Effector memory CD4-positive, alpha-beta T cell (primary cell): ENCODE data around the gene VIP.

Experiments used
- DNase-seq, 3 donors: peaks; one replicate each; pipeline ENCODE4 v3.0.0-alpha.2; 2020
- H3K27ac ChIP-seq: 2 replicates; pipeline ENCODE4 v1.7.0; 2013; ENCODE audit warnings: mild to moderate bottlenecking, low read length, moderate library complexity; ENCODE audit not compliant: insufficient read depth, poor library complexity, severe bottlenecking
- H3K27me3 ChIP-seq: replicated peaks from 2 replicates; pipeline ENCODE4 v1.7.0; 2013; ENCODE audit warnings: mild to moderate bottlenecking, low read length; ENCODE audit not compliant: insufficient read depth, control insufficient read depth, poor library complexity, severe bottlenecking
- H3K36me3 ChIP-seq: 2 replicates; pipeline ENCODE4 v1.7.0; 2013; ENCODE audit warnings: mild to moderate bottlenecking, low read length, moderate library complexity; ENCODE audit not compliant: control insufficient read depth, insufficient read depth
- H3K4me1 ChIP-seq: 2 replicates; pipeline ENCODE4 v1.7.0; 2013; ENCODE audit warnings: low read length, mild to moderate bottlenecking; ENCODE audit not compliant: control insufficient read depth, insufficient read depth, poor library complexity, severe bottlenecking
- H3K4me3 ChIP-seq: 2 replicates; pipeline ENCODE4 v1.7.0; 2013; ENCODE audit warnings: low read length, low read depth, mild to moderate bottlenecking; ENCODE audit not compliant: insufficient read depth, poor library complexity, severe bottlenecking
- H3K9me3 ChIP-seq: 2 replicates; pipeline ENCODE4 v1.7.0; 2013; ENCODE audit warnings: mild to moderate bottlenecking, low read length, moderate library complexity; ENCODE audit not compliant: control insufficient read depth

Gene VIP

DNA sequence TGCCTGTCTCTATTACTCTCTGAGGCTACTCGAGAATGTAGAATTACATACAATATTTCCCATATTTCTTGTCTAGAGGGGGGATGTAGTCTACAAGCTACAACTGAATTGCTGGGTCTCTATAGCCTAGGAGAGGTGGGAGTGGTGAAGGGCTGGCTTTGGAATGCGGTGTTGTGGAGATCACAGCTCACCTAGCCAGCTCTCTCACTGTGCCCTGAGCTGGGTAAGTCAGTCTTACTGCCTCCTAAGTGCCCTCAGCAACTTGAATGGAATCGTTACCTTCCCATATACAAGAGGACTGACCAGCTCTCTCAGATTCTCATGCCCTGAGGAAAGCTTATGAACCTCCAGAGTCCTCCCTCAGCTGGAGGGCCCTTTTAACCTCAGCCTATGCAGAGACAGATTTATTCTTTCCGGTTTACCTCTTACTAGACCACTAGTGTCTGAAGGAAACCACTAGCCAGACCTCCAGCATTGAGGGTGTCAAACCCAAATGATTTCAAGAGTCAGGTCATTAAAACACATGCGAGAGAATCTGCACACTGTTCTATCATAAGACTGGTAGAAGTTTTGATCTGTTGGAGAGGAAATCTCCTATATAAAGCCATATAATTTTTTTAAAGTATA, 20.6 kb downstream of the VIP start:
- H3K4me3 ChIP-seq: no peak overlapping the region
- no peak for DNase-seq
- H3K9me3 ChIP-seq: no peaks in the 10 kb centered on the region
- no peaks in the 10 kb centered on the region for H3K27me3 ChIP-seq
- no peaks in the 10 kb centered on the region for H3K36me3 ChIP-seq
- no peaks in the 10 kb centered on the region for H3K4me1 ChIP-seq
- no peak overlapping the region for H3K27ac ChIP-seq

DNA sequence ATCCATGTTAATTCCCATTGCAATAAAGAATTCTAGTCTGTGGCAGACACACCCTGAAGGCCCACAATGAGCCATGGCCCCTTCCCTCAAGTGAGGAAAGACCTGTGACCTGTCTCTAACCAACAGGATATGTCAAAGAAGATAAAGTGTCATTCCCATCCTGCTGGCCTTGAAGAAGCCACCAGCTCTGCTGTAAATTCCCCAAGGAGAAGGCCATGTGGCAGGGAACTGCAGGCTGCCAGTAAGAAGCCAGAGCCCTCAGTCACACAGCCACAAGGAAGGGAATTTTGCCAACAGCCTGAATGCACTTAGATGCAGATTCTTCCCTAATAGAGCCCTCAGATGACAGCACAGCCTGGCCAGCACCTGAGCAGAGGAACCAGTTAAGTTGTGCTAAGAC, 24.8 kb downstream of the VIP start:
- Histone ChIP-seq H3K27ac (no peak overlapping the region), H3K4me3 (no peak overlapping the region), H3K4me1 (no peaks in the 10 kb centered on the region), H3K36me3 (no peaks in the 10 kb centered on the region), H3K9me3 (no peaks in the 10 kb centered on the region), H3K27me3 (no peaks in the 10 kb centered on the region)
- no peak for DNase-seq

DNA sequence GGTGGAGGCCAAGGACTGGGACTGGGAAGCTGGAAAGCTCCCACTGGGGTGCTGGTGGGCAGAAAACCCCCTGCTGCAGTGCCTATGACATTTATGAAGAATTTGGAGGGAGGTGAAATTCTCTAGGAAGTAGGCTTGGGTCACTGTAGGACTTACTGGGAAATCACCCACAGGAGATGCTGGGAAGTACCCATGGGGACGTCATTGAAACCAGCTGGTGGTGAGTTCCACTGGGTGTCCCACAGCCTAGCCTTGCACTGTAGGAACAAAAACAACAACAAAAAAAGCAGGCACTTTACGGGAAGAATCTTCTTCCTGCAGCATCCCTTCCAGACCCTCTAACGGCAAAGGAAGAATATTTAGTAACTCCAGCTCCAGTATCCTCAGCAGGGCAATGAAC, 26.2 kb downstream of the VIP start:
- Histone ChIP-seq H3K9me3 (no peaks in the 10 kb centered on the region), H3K27ac (no peak overlapping the region), H3K4me3 (no peak overlapping the region), H3K36me3 (no peaks in the 10 kb centered on the region), H3K4me1 (no peaks in the 10 kb centered on the region), H3K27me3 (no peaks in the 10 kb centered on the region)
- DNase-seq: no peak

DNA sequence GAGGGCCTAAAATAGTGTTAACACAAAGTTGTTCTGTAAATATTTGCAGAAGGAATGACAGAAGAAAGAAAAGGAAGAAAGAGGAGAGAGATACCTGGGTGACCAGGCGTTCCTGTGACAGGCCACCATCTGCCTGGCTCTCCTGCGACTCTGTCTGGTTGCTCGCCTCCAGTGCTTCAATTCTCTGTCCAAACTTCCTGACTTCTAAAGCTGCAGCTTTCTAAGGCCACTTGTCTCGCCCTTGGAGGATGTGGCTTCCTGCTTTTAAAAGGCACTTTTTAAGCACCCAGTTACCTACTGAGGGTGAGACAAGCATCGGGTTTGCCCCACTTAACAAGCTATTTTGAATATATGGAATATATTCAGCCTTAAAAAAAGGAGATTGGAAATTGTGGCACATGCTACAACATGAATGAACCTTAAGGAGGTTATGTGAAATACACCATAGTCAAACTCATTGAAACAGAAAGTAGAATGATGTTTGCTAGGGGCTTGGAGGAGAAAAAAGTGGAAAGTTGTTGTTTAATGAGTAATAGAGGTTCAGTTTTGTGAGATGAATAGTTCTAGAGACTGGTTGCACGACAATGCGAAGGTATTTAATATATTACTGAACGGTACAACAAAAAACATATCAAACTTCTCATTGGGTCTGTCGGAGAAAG, 32.8 kb downstream of the VIP start:
- H3K27me3 ChIP-seq: no peaks in the 10 kb centered on the region
- no peaks in the 10 kb centered on the region for H3K4me1 ChIP-seq
- H3K9me3 ChIP-seq: no peaks in the 10 kb centered on the region
- no peak overlapping the region for H3K4me3 ChIP-seq
- DNase-seq: no peak
- H3K27ac ChIP-seq: no peak overlapping the region
- no peaks in the 10 kb centered on the region for H3K36me3 ChIP-seq

- H3K36me3 ChIP-seq: no peaks in the 10 kb centered on the region
- H3K27ac ChIP-seq: no peak overlapping the region
- no peaks in the 10 kb centered on the region for H3K27me3 ChIP-seq
- H3K4me3 ChIP-seq: no peak overlapping the region
- no peaks in the 10 kb centered on the region for H3K4me1 ChIP-seq
- no peaks in the 10 kb centered on the region for H3K9me3 ChIP-seq
- no peak for DNase-seq
These were observed 44.1 kb downstream of the VIP start for GRCh38 chr6:152794696-152795095.

DNA sequence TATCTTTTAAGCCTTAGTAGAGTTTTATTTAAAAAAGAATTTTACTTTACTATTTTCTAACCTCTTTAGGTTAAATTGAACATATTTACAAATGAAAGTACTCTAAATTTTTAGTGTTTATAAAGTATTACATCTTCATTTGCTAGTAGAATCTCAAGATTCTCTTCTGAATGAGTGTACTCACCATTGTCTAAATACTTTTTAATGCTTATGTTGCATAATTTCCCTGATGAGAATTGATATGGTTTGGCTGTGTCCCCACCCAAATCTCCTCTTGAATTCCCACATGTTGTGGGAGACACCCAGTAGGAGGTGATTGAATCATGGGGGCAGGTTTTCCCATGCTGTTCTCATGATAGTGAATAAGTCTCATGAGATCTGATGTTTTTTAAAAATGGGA, 53.6 kb downstream of the VIP start:
- H3K4me3 ChIP-seq: no peak overlapping the region
- no peak overlapping the region for H3K27ac ChIP-seq

More for the DNA sequence above, 53.6 kb downstream of the VIP start:
- Histone ChIP-seq H3K9me3 (no peaks in the 10 kb centered on the region), H3K27me3 (no peaks in the 10 kb centered on the region), H3K4me1 (no peaks in the 10 kb centered on the region), H3K36me3 (no peaks in the 10 kb centered on the region)
- no peak for DNase-seq
